Calu3 (cell line): ENCODE results near the gene CUL4B. TPM values are rescaled to one million over a fixed set of nuclear protein-coding genes. Genes with fewer than 3 reads are reported as not detected.

Experiments
- BruUV-seq: library from RNA; stranded (reverse); fragments of 400-500 nt; replicated peaks from 2 replicates; lab custom pipeline; 2021; lab: Mats Ljungman, UMichigan
- CTCF ChIA-PET: fragments of 300-600 bp; sonication (Branson Sonifier 250); formaldehyde crosslinking; loops from one replicate; lab custom pipeline; 2022; ENCODE audit warnings: antibody characterized with exemption; lab: Charles Lee
- DNase-seq: peaks from one replicate; pipeline ENCODE4 v3.0.0; 2022
- H3K27ac Mint-ChIP-seq: one replicate; pipeline ENCODE4 v1.8.0; 2022; ENCODE audit warnings: mixed read lengths; ENCODE audit not compliant: unreplicated experiment
- H3K27me3 Mint-ChIP-seq: one replicate; pipeline ENCODE4 v1.8.0; 2022; ENCODE audit warnings: mixed read lengths; ENCODE audit not compliant: unreplicated experiment
- H3K36me3 Mint-ChIP-seq: one replicate; pipeline ENCODE4 v1.8.0; 2022; ENCODE audit warnings: mild to moderate bottlenecking, moderate library complexity, mixed read lengths; ENCODE audit not compliant: insufficient read depth, unreplicated experiment
- H3K4me1 Mint-ChIP-seq: one replicate; pipeline ENCODE4 v1.8.0; 2022; ENCODE audit warnings: mild to moderate bottlenecking, low read depth, mixed read lengths; ENCODE audit not compliant: unreplicated experiment
- H3K4me3 Mint-ChIP-seq: one replicate; pipeline ENCODE4 v1.8.0; 2022; ENCODE audit warnings: mild to moderate bottlenecking, low read depth, moderate library complexity, mixed read lengths; ENCODE audit not compliant: unreplicated experiment
- H3K9me3 Mint-ChIP-seq: one replicate; pipeline ENCODE4 v1.8.0; 2022; ENCODE audit warnings: low read depth, mixed read lengths; ENCODE audit not compliant: unreplicated experiment
- CTCF ChIP-seq: fragments of 200-600 bp; IDR thresholded peaks from one replicate; pipeline ENCODE4 v1.8.0; 2022; ENCODE audit warnings: antibody characterized with exemption; ENCODE audit not compliant: unreplicated experiment
- intact Hi-C: fragments of 100-400 bp; cut with micrococcal nuclease; formaldehyde crosslinking; loops from one replicate; pipeline ENCODE4 v1.10.0; 2022; ENCODE audit not compliant: unreplicated experiment
- total RNA-seq: library from RNA; stranded (reverse); gene quantifications from 2 replicates; pipeline ENCODE4 v1.2.3, GENCODE V29; 2022

The CUL4B gene
- total RNA-seq, 1 experiment from 2014 or later, result 35.2 TPM

GRCh38 chrX:120561634-120562568 lies 1.1 kb upstream of the CUL4B start:
- H3K27ac Mint-ChIP-seq, result peak overlapping the region; percentile 58
- H3K27me3 Mint-ChIP-seq, result no peaks in the 10 kb centered on the region
- DNase-seq, result no peak
- TSS peak; percentile 96 for BruUV-seq
- H3K9me3 Mint-ChIP-seq, result no peaks in the 10 kb centered on the region
- TF ChIP-seq CTCF, result no peak
- H3K36me3 Mint-ChIP-seq, result peaks cover 31% of the 10 kb centered on the region
- H3K4me3 Mint-ChIP-seq, result peak overlapping the region; percentile 76
- CTCF ChIA-PET, result interaction anchor here (0.6 to 0.9 kb wide), 3 partner anchors 18 to 42 kb away, joined by 3 to 5 read pairs (median 3); partner anchors contain the start of gene MCTS1
- intact Hi-C loops, result loop anchor here (2.0 kb wide), 1 partner anchor 43 kb away; the partner anchor contains the start of gene MCTS1
- peaks cover 9% of the 10 kb centered on the region for H3K4me1 Mint-ChIP-seq

DNA sequence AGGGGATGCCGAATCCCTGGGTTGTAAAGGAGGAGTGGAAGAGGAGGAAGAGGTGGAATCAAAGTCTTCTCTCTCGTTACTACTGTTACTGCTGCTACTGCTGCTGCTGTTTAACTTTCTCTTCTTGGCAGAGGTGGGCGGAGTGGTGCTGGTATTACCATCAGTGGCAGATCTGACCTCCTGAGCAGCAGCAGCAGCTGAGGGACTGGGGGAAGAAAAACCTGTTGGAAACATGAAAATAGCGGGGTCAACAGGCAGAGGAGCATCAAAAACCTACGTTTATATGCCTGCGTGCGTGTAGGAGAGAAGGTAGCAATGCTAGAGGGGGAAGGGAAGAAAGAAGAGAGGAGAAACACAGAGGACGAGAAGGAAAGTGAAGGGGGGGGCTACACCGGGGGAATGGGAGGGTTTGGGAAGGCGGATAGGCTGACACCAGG lies 339 bp downstream of the CUL4B start:
- intact Hi-C loops, result loop anchor here (2.0 kb wide), 1 partner anchor 44 kb away; the partner anchor contains the start of gene MCTS1
- H3K36me3 Mint-ChIP-seq, result peaks cover 31% of the 10 kb centered on the region

GRCh38 chrX:120559804-120560203 lies 958 bp downstream of the CUL4B start:
- peaks cover 9% of the 10 kb centered on the region for H3K4me1 Mint-ChIP-seq
- no peaks in the 10 kb centered on the region for H3K9me3 Mint-ChIP-seq
- no peaks in the 10 kb centered on the region for H3K27me3 Mint-ChIP-seq
- intact Hi-C loops, result loop anchor here (2.0 kb wide), 1 partner anchor 45 kb away; the partner anchor contains the start of gene MCTS1
- H3K27ac Mint-ChIP-seq, result peak overlapping the region; percentile 58
- peak overlapping the region; percentile 76 for H3K4me3 Mint-ChIP-seq
- peaks cover 31% of the 10 kb centered on the region for H3K36me3 Mint-ChIP-seq
- CTCF ChIA-PET, result interaction anchor here (0.8 kb wide), 1 partner anchor 52 kb away, joined by 5 read pairs; no protein-coding TSS in a partner anchor
- no TSS peak for BruUV-seq
- DNase-seq, result no peak
- no peak for TF ChIP-seq CTCF

More for the DNA sequence above, 339 bp downstream of the CUL4B start:
- no peak for TF ChIP-seq CTCF
- no peaks in the 10 kb centered on the region for H3K27me3 Mint-ChIP-seq
- no TSS peak for BruUV-seq
- peak overlapping the region; percentile 58 for H3K27ac Mint-ChIP-seq
- H3K4me3 Mint-ChIP-seq, result peak overlapping the region; percentile 76
- H3K9me3 Mint-ChIP-seq, result no peaks in the 10 kb centered on the region
- CTCF ChIA-PET, result interaction anchor here (0.6 to 0.8 kb wide), 2 partner anchors 17 to 52 kb away, joined by 4 to 5 read pairs; no protein-coding TSS in a partner anchor
- DNase-seq, result peak; percentile 18
- peaks cover 9% of the 10 kb centered on the region for H3K4me1 Mint-ChIP-seq

- BruUV-seq, result no TSS peak
- H3K36me3 Mint-ChIP-seq, result peaks cover 31% of the 10 kb centered on the region
These were observed 4.5 kb downstream of the CUL4B start for GRCh38 chrX:120556251-120556650.

More at GRCh38 chrX:120556251-120556650, 4.5 kb downstream of the CUL4B start:
- no peak overlapping the region for H3K27ac Mint-ChIP-seq
- no peaks in the 10 kb centered on the region for H3K27me3 Mint-ChIP-seq
- H3K4me1 Mint-ChIP-seq, result no peaks in the 10 kb centered on the region
- TF ChIP-seq CTCF, result no peak
- CTCF ChIA-PET, result no interaction called here
- no peaks in the 10 kb centered on the region for H3K9me3 Mint-ChIP-seq
- DNase-seq, result no peak
- H3K4me3 Mint-ChIP-seq, result no peak overlapping the region
- intact Hi-C loops, result no loop called here
